ENCODE measurements around the gene ERMP1.

Gene ERMP1

GRCh38 chr9:5773324-5773999 is 59.5 kb downstream of the ERMP1 start:
- no peak for DNase-seq

GRCh38 chr9:5767968-5768932 is 64.7 kb downstream of the ERMP1 start:
- DNase-seq: no peak

- no peak for DNase-seq
These were observed 68.6 kb downstream of the ERMP1 start for GRCh38 chr9:5764130-5764868.

- no peak for DNase-seq
These were observed 70.5 kb downstream of the ERMP1 start for GRCh38 chr9:5762421-5762820.

- no peak for DNase-seq
These were observed 72.6 kb downstream of the ERMP1 start for GRCh38 chr9:5760338-5760737.

GRCh38 chr9:5756633-5757032 is 76.3 kb downstream of the ERMP1 start:
- DNase-seq: no peak

GRCh38 chr9:5750569-5750968 is 82.3 kb downstream of the ERMP1 start:
- no peak for DNase-seq

- no peak for DNase-seq
These were observed 83.6 kb downstream of the ERMP1 start for GRCh38 chr9:5749306-5749705.

GRCh38 chr9:5748438-5748837 is 84.5 kb downstream of the ERMP1 start:
- no peak for DNase-seq

- DNase-seq: no peak
These were observed 89.8 kb downstream of the ERMP1 start for GRCh38 chr9:5743109-5743508.

GRCh38 chr9:5736563-5737346 is 96.2 kb downstream of the ERMP1 start:
- DNase-seq: no peak

GRCh38 chr9:5735072-5735471 is 97.8 kb downstream of the ERMP1 start:
- DNase-seq: no peak
